ENCODE results near the gene ZBTB8A. TPM values are rescaled to one million over a fixed set of nuclear protein-coding genes. Genes with fewer than 3 reads are reported as not detected.
"Not testable (repeated sequence)": the region's sequence is repeated elsewhere in the genome, so short reads cannot be mapped to it uniquely, and the experiment has no call there.

The ZBTB8A gene
- total RNA-seq, 2 experiments from 2014 or later = 0.29 to 0.54 TPM

- H3K4me3 ChIP-seq (ENCODE audit: low read depth, low read length, poor library complexity, severe bottlenecking) = peak overlapping the region; percentile 31
- DNase-seq (ENCODE audit: low spot score) = peak; percentile 84
- peak overlapping the region; percentile 65 for H3K4me2 ChIP-seq (ENCODE audit: low read length)
- H3K79me2 ChIP-seq (ENCODE audit: insufficient read depth, low read depth, low read length) = peaks cover 37% of the 10 kb centered on the region; the same call in 1 of the 2 replicates
- H3K9me3 ChIP-seq (ENCODE audit: low read length) = no peaks in the 10 kb centered on the region
- H3K27ac ChIP-seq (ENCODE audit: low read depth, low read length, poor library complexity, severe bottlenecking) = peak overlapping the region; percentile 89
- H4K20me1 ChIP-seq (ENCODE audit: insufficient read depth, low read length) = no peaks in the 10 kb centered on the region
- H2AFZ ChIP-seq (ENCODE audit: low read length) = peak overlapping the region; percentile 37; the same call in 1 of the 2 replicates
- POLR2A ChIA-PET = interaction anchor here (1.1 to 2.3 kb wide), 4 partner anchors 17 to 23 kb away, joined by 6 to 11 read pairs (median 8); partner anchors contain the start of genes RBBP4 and ZBTB8OS
- CTCF ChIA-PET (ENCODE audit: unreplicated experiment) = interaction anchor here (0.6 kb wide), 1 partner anchor 107 kb away, joined by 4 read pairs; no protein-coding TSS in a partner anchor
- no TSS peak for BruUV-seq (replicated peaks)
- intact Hi-C loops (cut with micrococcal nuclease; ENCODE audit: unreplicated experiment) = loop anchor here (1.0 kb wide), 2 partner anchors 22 to 191 kb away; no protein-coding TSS in a partner anchor
- TF ChIP-seq EZH2phosphoT487 (IDR thresholded peaks at IDR 0.05; ENCODE audit: borderline replicate concordance, low read depth, low read length) = no peak
- TF ChIP-seq, protein P1, sequence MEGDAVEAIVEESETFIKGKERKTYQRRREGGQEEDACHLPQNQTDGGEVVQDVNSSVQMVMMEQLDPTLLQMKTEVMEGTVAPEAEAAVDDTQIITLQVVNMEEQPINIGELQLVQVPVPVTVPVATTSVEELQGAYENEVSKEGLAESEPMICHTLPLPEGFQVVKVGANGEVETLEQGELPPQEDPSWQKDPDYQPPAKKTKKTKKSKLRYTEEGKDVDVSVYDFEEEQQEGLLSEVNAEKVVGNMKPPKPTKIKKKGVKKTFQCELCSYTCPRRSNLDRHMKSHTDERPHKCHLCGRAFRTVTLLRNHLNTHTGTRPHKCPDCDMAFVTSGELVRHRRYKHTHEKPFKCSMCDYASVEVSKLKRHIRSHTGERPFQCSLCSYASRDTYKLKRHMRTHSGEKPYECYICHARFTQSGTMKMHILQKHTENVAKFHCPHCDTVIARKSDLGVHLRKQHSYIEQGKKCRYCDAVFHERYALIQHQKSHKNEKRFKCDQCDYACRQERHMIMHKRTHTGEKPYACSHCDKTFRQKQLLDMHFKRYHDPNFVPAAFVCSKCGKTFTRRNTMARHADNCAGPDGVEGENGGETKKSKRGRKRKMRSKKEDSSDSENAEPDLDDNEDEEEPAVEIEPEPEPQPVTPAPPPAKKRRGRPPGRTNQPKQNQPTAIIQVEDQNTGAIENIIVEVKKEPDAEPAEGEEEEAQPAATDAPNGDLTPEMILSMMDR (conservative IDR thresholded peaks at IDR 0.05; ENCODE audit: low read length) = no peak
- no peaks in the 10 kb centered on the region for H3K9me2 ChIP-seq (ENCODE audit: insufficient read depth, low read length)
- H3K36me3 ChIP-seq (ENCODE audit: insufficient read depth, low read length) = peaks cover 82% of the 10 kb centered on the region
- peaks cover 63% of the 10 kb centered on the region for H3K4me1 ChIP-seq (ENCODE audit: insufficient read depth, low read length, poor library complexity, severe bottlenecking)
Observed at GRCh38 chr1:32627596-32628162, 88.5 kb downstream of the ZBTB8A start.

DNA sequence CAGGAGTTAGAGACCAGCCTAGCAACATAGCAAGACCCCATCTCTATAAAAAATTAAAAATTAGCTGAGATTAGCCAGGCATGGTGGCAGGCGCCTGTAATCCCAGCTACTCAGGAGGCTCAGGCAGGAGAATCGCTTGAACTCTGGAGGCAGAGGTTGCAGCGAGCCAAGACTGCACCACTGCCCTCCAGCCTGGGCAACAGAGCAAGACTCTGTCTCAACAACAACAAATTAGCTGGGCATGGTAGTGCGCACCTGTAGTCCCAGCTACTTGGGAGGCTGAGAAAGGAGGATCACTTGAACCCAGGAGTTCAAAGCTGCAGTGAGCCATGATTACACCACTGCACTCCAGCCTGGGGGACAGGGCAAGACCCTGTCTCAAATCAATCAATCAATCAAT lies 90.9 kb downstream of the ZBTB8A start:
- H3K9me3 ChIP-seq (ENCODE audit: low read length); H3K4me2 ChIP-seq (ENCODE audit: low read length); DNase-seq (ENCODE audit: low spot score); CTCF ChIA-PET (ENCODE audit: unreplicated experiment); H3K4me3 ChIP-seq (ENCODE audit: low read depth, low read length, poor library complexity, severe bottlenecking); intact Hi-C loops (cut with micrococcal nuclease; ENCODE audit: unreplicated experiment); H2AFZ ChIP-seq (ENCODE audit: low read length); H3K9me2 ChIP-seq (ENCODE audit: insufficient read depth, low read length); BruUV-seq (replicated peaks); H3K27ac ChIP-seq (ENCODE audit: low read depth, low read length, poor library complexity, severe bottlenecking); H4K20me1 ChIP-seq (ENCODE audit: insufficient read depth, low read length): not testable (repeated sequence)
- H3K79me2 ChIP-seq (ENCODE audit: insufficient read depth, low read depth, low read length) = peaks cover 61% of the 10 kb centered on the region; the same call in 1 of the 2 replicates
- H3K36me3 ChIP-seq (ENCODE audit: insufficient read depth, low read length) = peaks cover 79% of the 10 kb centered on the region
- POLR2A ChIA-PET = interaction anchor here (0.6 to 2.3 kb wide), 5 partner anchors 11 to 375 kb away, joined by 3 to 7 read pairs (median 4); partner anchors contain the start of gene RBBP4
- peaks cover 55% of the 10 kb centered on the region for H3K4me1 ChIP-seq (ENCODE audit: insufficient read depth, low read length, poor library complexity, severe bottlenecking)

DNA sequence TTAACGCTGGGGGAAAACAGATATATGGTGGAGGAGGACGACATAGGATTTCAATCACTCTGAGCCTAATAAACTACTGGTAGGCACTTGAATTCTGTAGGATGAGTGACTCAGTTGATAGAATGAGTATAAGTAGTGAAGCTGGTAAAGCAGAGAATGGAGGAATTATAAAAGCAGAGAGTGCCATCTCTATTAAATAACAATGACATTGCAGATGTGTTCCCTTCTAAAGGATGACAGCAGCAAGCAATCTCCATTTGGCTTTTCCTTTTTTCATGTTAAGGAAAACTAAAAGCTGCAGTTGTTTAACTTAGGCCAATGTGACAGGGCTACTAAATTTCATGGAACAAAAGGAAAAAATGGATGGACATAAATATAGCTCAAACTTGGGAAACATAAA lies 93.6 kb downstream of the ZBTB8A start:
- no peaks in the 10 kb centered on the region for H4K20me1 ChIP-seq (ENCODE audit: insufficient read depth, low read length)
- H3K9me3 ChIP-seq (ENCODE audit: low read length) = no peaks in the 10 kb centered on the region
- CTCF ChIA-PET (ENCODE audit: unreplicated experiment) = no interaction called here
- H3K36me3 ChIP-seq (ENCODE audit: insufficient read depth, low read length) = peaks cover 82% of the 10 kb centered on the region
- no peak overlapping the region for H3K27ac ChIP-seq (ENCODE audit: low read depth, low read length, poor library complexity, severe bottlenecking)
- no peak overlapping the region for H3K4me2 ChIP-seq (ENCODE audit: low read length)
- peaks cover 80% of the 10 kb centered on the region for H3K79me2 ChIP-seq (ENCODE audit: insufficient read depth, low read depth, low read length)
- no peak for TF ChIP-seq EZH2phosphoT487 (IDR thresholded peaks at IDR 0.05; ENCODE audit: borderline replicate concordance, low read depth, low read length)
- TF ChIP-seq, protein P1 (conservative IDR thresholded peaks at IDR 0.05; ENCODE audit: low read length) = no peak
- H3K4me3 ChIP-seq (ENCODE audit: low read depth, low read length, poor library complexity, severe bottlenecking) = no peak overlapping the region
- no peak overlapping the region for H2AFZ ChIP-seq (ENCODE audit: low read length)
- intact Hi-C loops (cut with micrococcal nuclease; ENCODE audit: unreplicated experiment) = no loop called here
- no peak for DNase-seq (ENCODE audit: low spot score)
- BruUV-seq (replicated peaks) = no TSS peak
- POLR2A ChIA-PET = interaction anchor here (0.7 to 1.3 kb wide), 3 partner anchors 13 to 18 kb away, joined by 4 read pairs; partner anchors contain the start of gene RBBP4
- peaks cover 42% of the 10 kb centered on the region for H3K4me1 ChIP-seq (ENCODE audit: insufficient read depth, low read length, poor library complexity, severe bottlenecking)
- no peaks in the 10 kb centered on the region for H3K9me2 ChIP-seq (ENCODE audit: insufficient read depth, low read length)
